Left lobe of liver (tissue), 2 donors: ENCODE results near the gene NUBPL. TPM values are rescaled to one million over a fixed set of nuclear protein-coding genes. Genes with fewer than 3 reads are reported as not detected.

ENCODE experiments used
- ATAC-seq: fragments of 200-7000 bp; cut with Tn5 transposase; one replicate; pipeline ENCODE4 v1.9.1; 2020; ENCODE audit warnings: mild to moderate bottlenecking, moderate library complexity
- DNase-seq: peaks from one replicate; pipeline ENCODE4 v3.0.0-alpha.2; 2020; ENCODE audit warnings: low spot score
- total RNA-seq: library from RNA; stranded (reverse); gene quantifications from one replicate; pipeline ENCODE4 v1.2.1, GENCODE V29; 2021
- donor health status: DM: no; HTN: no; CAD: no; lungs with moderate emphysema.
- donor health status: DM: no; HTN: yes; CAD: no.

The NUBPL gene
- total RNA-seq, result 7.2 TPM

GRCh38 chr14:31561155-31561846 is at the start of gene NUBPL:
TSS of gene NUBPL (plus strand) at chr14:31561404. CDS start at chr14:31561440, 36 bp downstream.
- DNase-seq, result peak; percentile 97
- ATAC-seq, result peak; percentile 98

- no peak for ATAC-seq
- no peak for DNase-seq
These were observed 34.1 kb upstream of the NUBPL start for GRCh38 chr14:31527087-31527486.

- ATAC-seq (no peak), DNase-seq (no peak)
These were observed 33.7 kb upstream of the NUBPL start for GRCh38 chr14:31527546-31527945.

GRCh38 chr14:31529053-31529452 is 32.2 kb upstream of the NUBPL start:
- ATAC-seq, result no peak

GRCh38 chr14:31530136-31530535 is 31.1 kb upstream of the NUBPL start:
- ATAC-seq (no peak), DNase-seq (no peak)

More at GRCh38 chr14:31529053-31529452, 32.2 kb upstream of the NUBPL start:
- DNase-seq, result no peak

GRCh38 chr14:31536201-31536960 is 24.8 kb upstream of the NUBPL start:
- no peak for DNase-seq
- no peak for ATAC-seq

GRCh38 chr14:31541702-31542101 is 19.5 kb upstream of the NUBPL start:
- ATAC-seq, result no peak

GRCh38 chr14:31543969-31544799 is 17.0 kb upstream of the NUBPL start:
- peak; percentile 36 for ATAC-seq
- DNase-seq, result no peak

More at GRCh38 chr14:31541702-31542101, 19.5 kb upstream of the NUBPL start:
- DNase-seq, result no peak

- no peak for ATAC-seq
- no peak for DNase-seq
These were observed 16.4 kb upstream of the NUBPL start for GRCh38 chr14:31544816-31545215.

- no peak for ATAC-seq
- no peak for DNase-seq
These were observed 15.9 kb upstream of the NUBPL start for GRCh38 chr14:31545328-31545727.

- DNase-seq, result no peak
- no peak for ATAC-seq
These were observed 11.4 kb upstream of the NUBPL start for GRCh38 chr14:31549817-31550216.

- ATAC-seq, result no peak
- DNase-seq, result no peak
These were observed 10.6 kb upstream of the NUBPL start for GRCh38 chr14:31550589-31550988.

- DNase-seq (no peak), ATAC-seq (no peak)
These were observed 5.0 kb upstream of the NUBPL start for GRCh38 chr14:31556191-31556590.

GRCh38 chr14:31559939-31560338 is 1.3 kb upstream of the NUBPL start:
- ATAC-seq (no peak), DNase-seq (no peak)

GRCh38 chr14:31560759-31561154 is 447 bp upstream of the NUBPL start:
- ATAC-seq (peak; percentile 41), DNase-seq (no peak)

- DNase-seq (no peak), ATAC-seq (no peak)
These were observed 3.0 kb downstream of the NUBPL start for GRCh38 chr14:31564194-31564593.

GRCh38 chr14:31566456-31566855 is 5.3 kb downstream of the NUBPL start:
- no peak for ATAC-seq
- no peak for DNase-seq

- DNase-seq (no peak), ATAC-seq (no peak)
These were observed 6.5 kb downstream of the NUBPL start for GRCh38 chr14:31567655-31568054.

GRCh38 chr14:31568161-31568560 is 7.0 kb downstream of the NUBPL start:
- DNase-seq, result no peak
- ATAC-seq, result no peak

GRCh38 chr14:31568671-31569070 is 7.5 kb downstream of the NUBPL start:
- ATAC-seq (no peak), DNase-seq (no peak)

- ATAC-seq, result no peak
- DNase-seq, result no peak
These were observed 11.8 kb downstream of the NUBPL start for GRCh38 chr14:31572955-31573354.
